ENCODE data around the gene RXYLT1. TPM values are rescaled to one million over a fixed set of nuclear protein-coding genes. Genes with fewer than 3 reads are reported as not detected.
"Not testable (repeated sequence)": the region's sequence is repeated elsewhere in the genome, so short reads cannot be mapped to it uniquely, and the experiment has no call there.

RXYLT1 gene
- total RNA-seq, 3 donors from 2014 or later, result 10.5 to 16.4 (median 14.0) TPM

DNA sequence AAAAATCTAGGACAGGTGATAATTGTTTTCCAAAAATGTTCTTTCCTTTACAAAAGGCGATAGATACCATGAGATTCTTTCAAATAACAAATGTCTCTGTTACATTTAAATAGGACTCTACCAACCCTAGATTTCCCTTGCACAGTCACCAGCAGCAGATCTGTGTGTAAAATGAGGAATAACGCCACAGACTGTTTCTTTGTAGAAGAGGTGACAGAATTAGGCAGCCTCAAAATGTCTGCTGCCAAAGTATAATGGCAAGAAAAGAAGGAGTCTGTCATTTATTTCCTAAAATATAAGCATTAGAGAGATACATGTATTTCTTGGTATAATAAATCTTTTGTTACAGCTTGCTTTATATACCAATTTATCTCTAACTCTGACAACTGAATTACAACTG lies 56.3 kb downstream of the RXYLT1 start:
- TF ChIP-seq, protein P1, sequence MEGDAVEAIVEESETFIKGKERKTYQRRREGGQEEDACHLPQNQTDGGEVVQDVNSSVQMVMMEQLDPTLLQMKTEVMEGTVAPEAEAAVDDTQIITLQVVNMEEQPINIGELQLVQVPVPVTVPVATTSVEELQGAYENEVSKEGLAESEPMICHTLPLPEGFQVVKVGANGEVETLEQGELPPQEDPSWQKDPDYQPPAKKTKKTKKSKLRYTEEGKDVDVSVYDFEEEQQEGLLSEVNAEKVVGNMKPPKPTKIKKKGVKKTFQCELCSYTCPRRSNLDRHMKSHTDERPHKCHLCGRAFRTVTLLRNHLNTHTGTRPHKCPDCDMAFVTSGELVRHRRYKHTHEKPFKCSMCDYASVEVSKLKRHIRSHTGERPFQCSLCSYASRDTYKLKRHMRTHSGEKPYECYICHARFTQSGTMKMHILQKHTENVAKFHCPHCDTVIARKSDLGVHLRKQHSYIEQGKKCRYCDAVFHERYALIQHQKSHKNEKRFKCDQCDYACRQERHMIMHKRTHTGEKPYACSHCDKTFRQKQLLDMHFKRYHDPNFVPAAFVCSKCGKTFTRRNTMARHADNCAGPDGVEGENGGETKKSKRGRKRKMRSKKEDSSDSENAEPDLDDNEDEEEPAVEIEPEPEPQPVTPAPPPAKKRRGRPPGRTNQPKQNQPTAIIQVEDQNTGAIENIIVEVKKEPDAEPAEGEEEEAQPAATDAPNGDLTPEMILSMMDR (IDR thresholded peaks at IDR 0.05), result no peak
- no peak for DNase-seq
- Histone ChIP-seq H3K4me1 (ENCODE audit: low read depth) (no peaks in the 10 kb centered on the region), H3K36me3 (ENCODE audit: low read depth) (no peaks in the 10 kb centered on the region), H3K4me3 (no peak overlapping the region), H3K9me3 (no peaks in the 10 kb centered on the region)
- no peak for ATAC-seq
- intact Hi-C loops (cut with DNase I, micrococcal nuclease), result loop anchor here (5.0 kb wide), 1 partner anchor 421 kb away; no protein-coding TSS in a partner anchor

DNA sequence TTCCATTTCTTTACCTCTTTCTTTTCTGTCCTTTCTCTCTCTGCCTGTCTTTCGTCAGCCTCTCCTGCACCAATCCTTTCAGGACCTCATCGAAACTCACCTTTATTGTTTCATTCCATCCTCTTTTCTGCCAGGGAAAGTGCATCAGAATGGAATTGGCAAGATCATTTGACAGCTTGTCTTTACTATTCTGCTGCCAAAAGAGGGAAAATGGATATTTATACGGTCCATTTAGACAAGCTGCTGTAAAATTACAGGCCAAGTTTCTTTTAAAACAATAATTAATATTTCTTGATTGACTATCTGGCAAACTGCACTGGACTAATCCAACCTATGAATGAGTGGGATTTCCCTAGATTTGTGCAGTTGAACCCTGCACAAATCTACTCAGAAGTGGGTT lies 57.2 kb downstream of the RXYLT1 start:
- Histone ChIP-seq H3K4me1 (ENCODE audit: low read depth) (no peaks in the 10 kb centered on the region), H3K9me3 (no peaks in the 10 kb centered on the region), H3K4me3 (no peak overlapping the region), H3K36me3 (ENCODE audit: low read depth) (no peaks in the 10 kb centered on the region)
- TF ChIP-seq, protein P1 (IDR thresholded peaks at IDR 0.05), result no peak
- ATAC-seq (no peak), DNase-seq (no peak)
- intact Hi-C loops (cut with DNase I, micrococcal nuclease), result loop anchor here (5.0 kb wide), 1 partner anchor 420 kb away; no protein-coding TSS in a partner anchor

DNA sequence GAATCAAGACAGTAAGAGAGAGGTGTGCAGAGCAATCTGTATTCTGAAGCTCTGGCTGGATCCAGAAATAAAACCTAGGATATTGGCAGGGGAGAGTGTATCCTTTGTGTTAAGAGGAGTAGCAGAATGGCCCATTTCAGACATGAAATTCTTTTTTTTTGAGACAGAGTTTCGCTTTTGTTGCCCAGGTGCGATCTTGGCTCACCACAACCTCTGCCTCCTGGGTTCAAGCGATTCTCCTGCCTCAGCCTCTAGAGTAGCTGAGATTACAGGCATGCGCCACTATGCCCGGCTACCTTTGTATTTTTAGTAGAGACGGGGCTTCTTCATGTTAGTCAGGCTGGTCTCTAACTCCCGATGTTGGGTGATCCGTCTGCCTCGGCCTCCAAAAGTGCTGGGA lies 58.7 kb downstream of the RXYLT1 start:
- H3K4me1 ChIP-seq (ENCODE audit: low read depth), result no peaks in the 10 kb centered on the region
- TF ChIP-seq, protein P1 (IDR thresholded peaks at IDR 0.05), result no peak
- DNase-seq, result no peak
- H3K9me3 ChIP-seq, result no peaks in the 10 kb centered on the region
- H3K36me3 ChIP-seq (ENCODE audit: low read depth), result no peaks in the 10 kb centered on the region
- intact Hi-C loops (cut with DNase I, micrococcal nuclease), result loop anchor here (5.0 kb wide), 1 partner anchor 419 kb away; no protein-coding TSS in a partner anchor
- no peak overlapping the region for H3K4me3 ChIP-seq
- no peak for ATAC-seq

DNA sequence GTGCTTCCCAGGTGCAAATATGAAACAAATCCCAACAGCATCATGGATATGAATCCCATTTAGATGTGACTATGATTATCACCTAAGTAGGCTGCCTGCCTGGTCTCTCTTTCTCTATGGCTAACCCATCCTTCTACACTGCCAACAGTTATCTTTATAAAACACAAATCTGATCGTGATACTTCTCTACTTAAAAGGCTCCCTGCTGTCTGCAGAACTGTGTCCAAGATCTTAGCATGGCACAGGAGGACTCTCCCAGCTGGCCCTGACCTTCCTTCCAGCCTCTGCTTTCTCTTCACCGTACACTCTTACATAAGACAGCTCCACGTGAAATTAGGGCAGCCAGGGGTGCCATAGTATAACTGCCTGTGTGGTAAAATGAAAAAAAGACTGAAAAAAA lies 61.3 kb downstream of the RXYLT1 start:
- TF ChIP-seq, protein P1 (IDR thresholded peaks at IDR 0.05), result no peak
- intact Hi-C loops (cut with DNase I, micrococcal nuclease), result loop anchor here (5.0 to 10.0 kb wide), 2 partner anchors 164 to 341 kb away; no protein-coding TSS in a partner anchor
- peaks cover 3% of the 10 kb centered on the region for H3K4me1 ChIP-seq (ENCODE audit: low read depth)
- ATAC-seq (no peak), DNase-seq (no peak)
- H3K4me3 ChIP-seq, result no peak overlapping the region
- H3K36me3 ChIP-seq (ENCODE audit: low read depth), result no peaks in the 10 kb centered on the region
- no peaks in the 10 kb centered on the region for H3K9me3 ChIP-seq

DNA sequence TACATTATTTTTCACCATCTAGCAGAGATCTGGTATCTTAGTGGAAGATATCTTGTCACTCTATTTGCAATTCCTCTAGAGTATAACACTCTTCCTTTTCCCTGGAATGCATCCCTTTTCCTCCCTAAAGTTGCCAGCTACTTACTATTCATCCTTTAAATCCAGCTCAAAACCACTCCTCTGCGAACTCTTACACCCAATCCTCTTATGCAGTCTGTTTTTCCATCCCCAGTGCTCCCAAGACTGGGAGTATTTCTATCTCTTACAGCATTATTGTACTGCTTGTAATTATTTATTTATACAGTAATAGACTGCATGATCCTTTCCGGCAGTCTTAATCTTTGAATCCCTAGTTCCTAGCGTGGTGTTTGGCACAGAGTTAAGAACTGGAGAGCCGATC lies 61.9 kb downstream of the RXYLT1 start:
- no peaks in the 10 kb centered on the region for H3K9me3 ChIP-seq
- peaks cover 9% of the 10 kb centered on the region for H3K4me1 ChIP-seq (ENCODE audit: low read depth)
- no peak for ATAC-seq
- intact Hi-C loops (cut with DNase I, micrococcal nuclease), result loop anchor here (5.0 to 10.0 kb wide), 2 partner anchors 163 to 341 kb away; no protein-coding TSS in a partner anchor
- TF ChIP-seq, protein P1 (IDR thresholded peaks at IDR 0.05), result no peak
- H3K36me3 ChIP-seq (ENCODE audit: low read depth), result no peaks in the 10 kb centered on the region
- no peak for DNase-seq
- H3K4me3 ChIP-seq, result no peak overlapping the region

DNA sequence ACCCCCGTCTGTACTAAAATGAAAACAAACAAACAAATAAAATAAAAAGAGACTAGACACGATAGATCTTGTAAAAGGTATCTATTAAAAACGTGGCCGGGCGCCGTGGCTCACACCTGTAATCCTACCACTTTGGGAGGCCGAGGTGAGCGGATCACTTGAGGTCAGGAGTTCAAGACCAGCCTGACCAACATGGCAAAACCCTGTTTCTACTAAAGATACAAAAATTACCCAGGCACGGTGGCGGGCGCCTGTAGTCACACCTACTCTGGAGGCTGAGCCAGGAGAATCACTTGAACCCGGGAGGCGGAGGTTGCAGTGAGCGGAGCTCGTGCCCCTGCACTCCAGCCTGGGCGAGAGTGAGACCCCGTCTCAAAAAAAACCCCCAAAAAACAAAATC lies 63.0 kb downstream of the RXYLT1 start:
- not testable (repeated sequence) for H3K9me3 ChIP-seq; H3K36me3 ChIP-seq (ENCODE audit: low read depth); DNase-seq; ATAC-seq; H3K4me3 ChIP-seq
- intact Hi-C loops (cut with DNase I, micrococcal nuclease), result loop anchor here (5.0 to 10.0 kb wide), 2 partner anchors 162 to 340 kb away; no protein-coding TSS in a partner anchor
- H3K4me1 ChIP-seq (ENCODE audit: low read depth), result peaks cover 13% of the 10 kb centered on the region

Measured in mucosa of descending colon (tissue), 3 donors.